Activated T-cell treated with anti-CD3 and anti-CD28 coated beads, Interleukin-2, amount 50 U/mL, for 24 hours (primary cell): ENCODE measurements around the gene RAD18.

Experiments used
- DNase-seq: peaks from one replicate; pipeline ENCODE4 v3.0.0-alpha.2; 2020
- H3K27ac Mint-ChIP-seq: 2 replicates; pipeline ENCODE4 v1.8.0; 2020; ENCODE audit warnings: mild to moderate bottlenecking, mixed read lengths
- H3K27me3 Mint-ChIP-seq: 2 replicates; pipeline ENCODE4 v1.8.0; 2020; ENCODE audit warnings: mixed read lengths
- H3K36me3 Mint-ChIP-seq: 2 replicates; pipeline ENCODE4 v1.8.0; 2020; ENCODE audit warnings: low read depth, mixed read lengths
- H3K4me1 Mint-ChIP-seq: 2 replicates; pipeline ENCODE4 v1.8.0; 2020; ENCODE audit warnings: low read depth, mixed read lengths
- H3K4me3 Mint-ChIP-seq: 2 replicates; pipeline ENCODE4 v1.8.0; 2020; ENCODE audit warnings: mild to moderate bottlenecking, moderate library complexity, mixed read lengths
- H3K9me3 Mint-ChIP-seq: 2 replicates; pipeline ENCODE4 v1.8.0; 2020; ENCODE audit warnings: mixed read lengths

Gene RAD18

GRCh38 chr3:8841472-8841871, 121.8 kb downstream of the RAD18 start:
- Mint-ChIP-seq H3K27me3 (no peaks in the 10 kb centered on the region), H3K4me3 (no peak overlapping the region), H3K36me3 (no peaks in the 10 kb centered on the region), H3K27ac (no peak overlapping the region), H3K4me1 (no peaks in the 10 kb centered on the region), H3K9me3 (no peaks in the 10 kb centered on the region)
- DNase-seq: no peak

GRCh38 chr3:8840556-8840955, 122.7 kb downstream of the RAD18 start:
- H3K4me1 Mint-ChIP-seq: no peaks in the 10 kb centered on the region

GRCh38 chr3:8839607-8840325, 123.5 kb downstream of the RAD18 start:
- no peak overlapping the region for H3K4me3 Mint-ChIP-seq
- H3K4me1 Mint-ChIP-seq: no peaks in the 10 kb centered on the region
- no peaks in the 10 kb centered on the region for H3K36me3 Mint-ChIP-seq
- no peaks in the 10 kb centered on the region for H3K27me3 Mint-ChIP-seq
- no peaks in the 10 kb centered on the region for H3K9me3 Mint-ChIP-seq
- H3K27ac Mint-ChIP-seq: no peak overlapping the region
- no peak for DNase-seq

More at GRCh38 chr3:8840556-8840955, 122.7 kb downstream of the RAD18 start:
- no peaks in the 10 kb centered on the region for H3K27me3 Mint-ChIP-seq
- no peak overlapping the region for H3K4me3 Mint-ChIP-seq
- no peak for DNase-seq
- no peaks in the 10 kb centered on the region for H3K9me3 Mint-ChIP-seq
- no peak overlapping the region for H3K27ac Mint-ChIP-seq
- no peaks in the 10 kb centered on the region for H3K36me3 Mint-ChIP-seq

- H3K27me3 Mint-ChIP-seq: no peaks in the 10 kb centered on the region
- no peaks in the 10 kb centered on the region for H3K36me3 Mint-ChIP-seq
- DNase-seq: no peak
- no peak overlapping the region for H3K27ac Mint-ChIP-seq
- H3K9me3 Mint-ChIP-seq: no peaks in the 10 kb centered on the region
- H3K4me1 Mint-ChIP-seq: no peaks in the 10 kb centered on the region
- H3K4me3 Mint-ChIP-seq: no peak overlapping the region
These were observed 124.4 kb downstream of the RAD18 start for GRCh38 chr3:8838765-8839423.

- H3K4me1 Mint-ChIP-seq: no peaks in the 10 kb centered on the region
- H3K27ac Mint-ChIP-seq: no peak overlapping the region
- H3K4me3 Mint-ChIP-seq: no peak overlapping the region
- DNase-seq: no peak
- no peaks in the 10 kb centered on the region for H3K36me3 Mint-ChIP-seq
- H3K9me3 Mint-ChIP-seq: no peaks in the 10 kb centered on the region
- H3K27me3 Mint-ChIP-seq: no peaks in the 10 kb centered on the region
These were observed 125.0 kb downstream of the RAD18 start for GRCh38 chr3:8838234-8838633.

- no peaks in the 10 kb centered on the region for H3K4me1 Mint-ChIP-seq
- DNase-seq: no peak
- H3K27ac Mint-ChIP-seq: no peak overlapping the region
- H3K4me3 Mint-ChIP-seq: no peak overlapping the region
- H3K36me3 Mint-ChIP-seq: no peaks in the 10 kb centered on the region
- H3K27me3 Mint-ChIP-seq: no peaks in the 10 kb centered on the region
- no peaks in the 10 kb centered on the region for H3K9me3 Mint-ChIP-seq
These were observed 126.1 kb downstream of the RAD18 start for GRCh38 chr3:8837162-8837561.

- Mint-ChIP-seq H3K9me3 (no peaks in the 10 kb centered on the region), H3K27me3 (no peaks in the 10 kb centered on the region), H3K36me3 (no peaks in the 10 kb centered on the region), H3K4me3 (no peak overlapping the region), H3K4me1 (no peaks in the 10 kb centered on the region), H3K27ac (no peak overlapping the region)
- DNase-seq: no peak
These were observed 127.2 kb downstream of the RAD18 start for GRCh38 chr3:8836096-8836495.

GRCh38 chr3:8835385-8835784, 127.9 kb downstream of the RAD18 start:
- Mint-ChIP-seq H3K27ac (no peak overlapping the region), H3K4me3 (no peak overlapping the region), H3K9me3 (no peaks in the 10 kb centered on the region), H3K27me3 (no peaks in the 10 kb centered on the region), H3K4me1 (no peaks in the 10 kb centered on the region), H3K36me3 (no peaks in the 10 kb centered on the region)
- DNase-seq: no peak

- no peaks in the 10 kb centered on the region for H3K9me3 Mint-ChIP-seq
- H3K27me3 Mint-ChIP-seq: no peaks in the 10 kb centered on the region
- no peak overlapping the region for H3K4me3 Mint-ChIP-seq
- no peaks in the 10 kb centered on the region for H3K4me1 Mint-ChIP-seq
- no peaks in the 10 kb centered on the region for H3K36me3 Mint-ChIP-seq
- H3K27ac Mint-ChIP-seq: no peak overlapping the region
- no peak for DNase-seq
These were observed 128.3 kb downstream of the RAD18 start for GRCh38 chr3:8834974-8835373.

- Mint-ChIP-seq H3K27ac (no peak overlapping the region), H3K4me1 (no peaks in the 10 kb centered on the region), H3K36me3 (no peaks in the 10 kb centered on the region), H3K9me3 (no peaks in the 10 kb centered on the region), H3K4me3 (no peak overlapping the region), H3K27me3 (no peaks in the 10 kb centered on the region)
- no peak for DNase-seq
These were observed 135.6 kb downstream of the RAD18 start for GRCh38 chr3:8827641-8828040.
